ENCODE measurements around the gene ATAD3C.
A peak's percentile ranks its signal among the peaks of the same experiment; 100 is the strongest.
"Not testable (repeated sequence)": the region's sequence is repeated elsewhere in the genome, so short reads cannot be mapped to it uniquely, and the experiment has no call there.

Gene ATAD3C

GRCh38 chr1:1471389-1472052 lies 22.0 kb downstream of the ATAD3C start, which contains the start of gene ATAD3B:
ATAD3B (plus strand) TSS chr1:1471765; CDS start chr1:1471885, 120 bp downstream.
- DNase-seq (ENCODE audit: low spot score) = peak; percentile 80

- not testable (repeated sequence) for DNase-seq (ENCODE audit: low spot score)
These were observed 22.8 kb downstream of the ATAD3C start for GRCh38 chr1:1472053-1472876.

- DNase-seq (ENCODE audit: low spot score) = not testable (repeated sequence)
These were observed 26.5 kb downstream of the ATAD3C start for GRCh38 chr1:1476011-1476410.

GRCh38 chr1:1477206-1477605 lies 27.7 kb downstream of the ATAD3C start:
- DNase-seq (ENCODE audit: low spot score) = no peak

- no peak for DNase-seq (ENCODE audit: low spot score)
These were observed 30.3 kb downstream of the ATAD3C start for GRCh38 chr1:1479547-1480487.

- DNase-seq (ENCODE audit: low spot score) = not testable (repeated sequence)
These were observed 31.0 kb downstream of the ATAD3C start for GRCh38 chr1:1480488-1480867.

GRCh38 chr1:1481811-1482210 lies 32.3 kb downstream of the ATAD3C start:
- DNase-seq (ENCODE audit: low spot score) = not testable (repeated sequence)

GRCh38 chr1:1482856-1483255 lies 33.4 kb downstream of the ATAD3C start:
- DNase-seq (ENCODE audit: low spot score) = no peak

- DNase-seq (ENCODE audit: low spot score) = no peak
These were observed 34.2 kb downstream of the ATAD3C start for GRCh38 chr1:1483714-1484113.

GRCh38 chr1:1484976-1485750 lies 35.7 kb downstream of the ATAD3C start:
- not testable (repeated sequence) for DNase-seq (ENCODE audit: low spot score)

GRCh38 chr1:1485755-1486317 lies 36.3 kb downstream of the ATAD3C start:
- DNase-seq (ENCODE audit: low spot score) = not testable (repeated sequence)

- no peak for DNase-seq (ENCODE audit: low spot score)
These were observed 38.2 kb downstream of the ATAD3C start for GRCh38 chr1:1487701-1488100.

- DNase-seq (ENCODE audit: low spot score) = no peak
These were observed 39.7 kb downstream of the ATAD3C start for GRCh38 chr1:1489231-1489630.

- DNase-seq (ENCODE audit: low spot score) = no peak
These were observed 40.4 kb downstream of the ATAD3C start for GRCh38 chr1:1489861-1490260.

- no peak for DNase-seq (ENCODE audit: low spot score)
These were observed 41.2 kb downstream of the ATAD3C start for GRCh38 chr1:1490633-1491230.

GRCh38 chr1:1491601-1492000 lies 42.1 kb downstream of the ATAD3C start:
- no peak for DNase-seq (ENCODE audit: low spot score)

- DNase-seq (ENCODE audit: low spot score) = not testable (repeated sequence)
These were observed 44.8 kb downstream of the ATAD3C start for GRCh38 chr1:1494311-1494710.

- DNase-seq (ENCODE audit: low spot score) = not testable (repeated sequence)
These were observed 46.0 kb downstream of the ATAD3C start for GRCh38 chr1:1495461-1495975.

GRCh38 chr1:1504777-1505365 lies 55.4 kb downstream of the ATAD3C start:
- peak; percentile 77 for DNase-seq (ENCODE audit: low spot score)
